Ishikawa (cell line): ENCODE data around the gene CFAP91.

ENCODE experiments used
- CEBPB ChIP-seq: IDR thresholded peaks from 2 replicates; pipeline ENCODE4 v1.6.1; 2012
- CREB1 ChIP-seq: IDR thresholded peaks from 2 replicates; pipeline ENCODE4 v1.6.1; 2012; ENCODE audit warnings: low read depth
- EGR1 ChIP-seq: IDR thresholded peaks from 2 replicates; pipeline ENCODE4 v1.6.1; 2012
- EP300 ChIP-seq: IDR thresholded peaks from 2 replicates; pipeline ENCODE4 v1.6.1; 2012; ENCODE audit warnings: borderline replicate concordance
- FOXM1 ChIP-seq: IDR thresholded peaks from 2 replicates; pipeline ENCODE4 v1.6.1; 2012; ENCODE audit warnings: low read depth, borderline replicate concordance
- MAX ChIP-seq: IDR thresholded peaks from 2 replicates; pipeline ENCODE4 v1.6.1; 2012
- NFIC ChIP-seq: IDR thresholded peaks from 2 replicates; pipeline ENCODE4 v1.6.1; 2012
- RAD21 ChIP-seq: IDR thresholded peaks from 2 replicates; pipeline ENCODE4 v1.6.1; 2012; ENCODE audit warnings: low read depth
- REST ChIP-seq: IDR thresholded peaks from 2 replicates; pipeline ENCODE4 v1.6.1; 2012; ENCODE audit warnings: low read depth, mild to moderate bottlenecking
- TAF1 ChIP-seq: IDR thresholded peaks from 2 replicates; pipeline ENCODE4 v1.6.1; 2012; ENCODE audit warnings: low read depth, mild to moderate bottlenecking
- TCF12 ChIP-seq: IDR thresholded peaks from 2 replicates; pipeline ENCODE4 v1.6.1; 2012; ENCODE audit warnings: low read depth
- TEAD4 ChIP-seq: IDR thresholded peaks from 2 replicates; pipeline ENCODE4 v1.6.1; 2012
- YY1 ChIP-seq: IDR thresholded peaks from 2 replicates; pipeline ENCODE4 v1.6.1; 2012; ENCODE audit warnings: low read depth
- ZBTB7A ChIP-seq: IDR thresholded peaks from 2 replicates; pipeline ENCODE4 v1.6.1; 2012; ENCODE audit warnings: low read depth
- TF ChIP-seq, protein P1 (sequence below): IDR thresholded peaks from 2 replicates; pipeline ENCODE4 v1.6.1; 2012

The CFAP91 gene

DNA sequence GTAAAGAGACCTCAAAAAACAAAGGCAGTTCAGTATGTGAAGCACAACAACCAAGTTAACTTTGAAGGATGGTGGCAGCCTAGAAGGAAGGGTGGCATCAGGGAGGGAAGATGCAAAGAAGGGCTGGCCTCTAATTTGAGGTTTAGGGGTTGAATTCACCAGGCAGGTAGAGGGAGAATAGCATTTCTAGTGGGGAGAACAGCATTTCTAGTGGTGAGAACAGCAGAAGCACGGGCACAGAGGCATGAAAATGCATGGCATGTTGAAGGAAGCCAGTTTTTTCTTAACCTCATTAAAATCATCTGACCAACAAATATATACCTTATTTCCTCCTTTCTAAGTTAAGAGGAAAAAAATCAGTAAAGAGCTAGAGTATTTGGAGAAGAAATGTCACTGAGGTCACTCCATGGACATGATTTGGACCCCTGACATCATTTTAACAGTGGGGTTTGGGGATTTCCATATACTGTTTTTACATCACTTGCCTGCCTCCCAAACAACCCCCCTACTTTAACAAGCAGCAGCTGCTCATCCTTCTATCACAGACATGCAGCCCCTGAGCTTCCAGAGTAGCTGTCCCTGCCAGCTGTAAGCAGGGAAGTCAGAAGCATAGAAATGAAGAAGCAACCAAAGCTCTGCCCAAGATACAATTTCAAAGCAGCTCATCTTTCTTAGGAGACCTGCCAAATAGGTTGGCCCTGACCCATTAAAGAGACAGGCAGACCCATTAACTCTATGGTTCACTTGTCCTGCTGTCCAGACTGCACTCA, 40.0 kb upstream of the CFAP91 start:
- TF ChIP-seq TAF1: no peak
- TF ChIP-seq YY1: no peak
- no peak for TF ChIP-seq MAX
- TF ChIP-seq, protein P1, sequence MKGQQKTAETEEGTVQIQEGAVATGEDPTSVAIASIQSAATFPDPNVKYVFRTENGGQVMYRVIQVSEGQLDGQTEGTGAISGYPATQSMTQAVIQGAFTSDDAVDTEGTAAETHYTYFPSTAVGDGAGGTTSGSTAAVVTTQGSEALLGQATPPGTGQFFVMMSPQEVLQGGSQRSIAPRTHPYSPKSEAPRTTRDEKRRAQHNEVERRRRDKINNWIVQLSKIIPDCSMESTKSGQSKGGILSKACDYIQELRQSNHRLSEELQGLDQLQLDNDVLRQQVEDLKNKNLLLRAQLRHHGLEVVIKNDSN: no peak
- no peak for TF ChIP-seq NFIC
- no peak for TF ChIP-seq CEBPB
- TF ChIP-seq EP300: no peak
- no peak for TF ChIP-seq CREB1
- TF ChIP-seq ZBTB7A: no peak
- TF ChIP-seq EGR1: no peak
- TF ChIP-seq RAD21: no peak
- TF ChIP-seq FOXM1: no peak
- TF ChIP-seq TEAD4: no peak
- TF ChIP-seq REST: no peak
- TF ChIP-seq TCF12: no peak

DNA sequence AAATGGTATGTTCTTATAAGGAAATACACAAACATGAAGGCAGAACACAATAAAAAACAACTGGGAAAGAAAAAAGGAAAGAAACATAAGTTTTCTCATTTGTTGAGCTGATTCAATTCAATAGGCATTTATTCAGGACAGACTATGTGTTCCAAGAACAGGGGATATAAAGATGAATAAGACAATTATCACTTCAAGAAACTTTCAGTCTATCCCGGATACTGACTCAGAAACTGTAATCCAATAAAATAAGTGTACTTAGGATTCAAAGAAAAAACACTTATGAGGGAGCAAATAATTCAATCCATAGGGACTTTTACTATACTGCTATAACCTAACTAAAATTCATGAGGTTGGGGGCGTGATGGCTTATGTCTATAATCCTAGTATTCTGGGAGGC, 38.9 kb upstream of the CFAP91 start:
- TF ChIP-seq TEAD4: no peak
- no peak for TF ChIP-seq RAD21
- TF ChIP-seq EGR1: no peak
- no peak for TF ChIP-seq CEBPB
- no peak for TF ChIP-seq YY1
- no peak for TF ChIP-seq CREB1
- TF ChIP-seq TAF1: no peak
- TF ChIP-seq ZBTB7A: no peak
- TF ChIP-seq MAX: no peak
- no peak for TF ChIP-seq FOXM1
- TF ChIP-seq, protein P1: no peak
- TF ChIP-seq EP300: no peak
- TF ChIP-seq NFIC: no peak
- TF ChIP-seq REST: no peak

GRCh38 chr3:119664370-119664769, 38.5 kb upstream of the CFAP91 start:
- TF ChIP-seq EP300: no peak
- TF ChIP-seq CREB1: no peak
- TF ChIP-seq EGR1: no peak
- TF ChIP-seq CEBPB: no peak
- TF ChIP-seq, protein P1: no peak
- no peak for TF ChIP-seq TAF1
- TF ChIP-seq FOXM1: no peak
- no peak for TF ChIP-seq TEAD4
- no peak for TF ChIP-seq ZBTB7A
- no peak for TF ChIP-seq TCF12
- TF ChIP-seq NFIC: no peak
- TF ChIP-seq RAD21: no peak

- TF ChIP-seq YY1 (no peak), CEBPB (no peak), EGR1 (no peak), REST (no peak), TAF1 (no peak), TEAD4 (no peak), TCF12 (no peak), FOXM1 (no peak), RAD21 (no peak), ZBTB7A (no peak), EP300 (no peak), MAX (no peak), CREB1 (no peak)
Observed at GRCh38 chr3:119664850-119665379, 37.9 kb upstream of the CFAP91 start.
